HG02623 (cell line): Measurements from ENCODE around the gene TNS3.

Experiments
- ATAC-seq: cut with Tn5 transposase; IDR thresholded peaks from one replicate; pipeline ENCODE4 v1.9.1; 2021; ENCODE audit warnings: moderate library complexity; ENCODE audit not compliant: unreplicated experiment

Gene TNS3

DNA sequence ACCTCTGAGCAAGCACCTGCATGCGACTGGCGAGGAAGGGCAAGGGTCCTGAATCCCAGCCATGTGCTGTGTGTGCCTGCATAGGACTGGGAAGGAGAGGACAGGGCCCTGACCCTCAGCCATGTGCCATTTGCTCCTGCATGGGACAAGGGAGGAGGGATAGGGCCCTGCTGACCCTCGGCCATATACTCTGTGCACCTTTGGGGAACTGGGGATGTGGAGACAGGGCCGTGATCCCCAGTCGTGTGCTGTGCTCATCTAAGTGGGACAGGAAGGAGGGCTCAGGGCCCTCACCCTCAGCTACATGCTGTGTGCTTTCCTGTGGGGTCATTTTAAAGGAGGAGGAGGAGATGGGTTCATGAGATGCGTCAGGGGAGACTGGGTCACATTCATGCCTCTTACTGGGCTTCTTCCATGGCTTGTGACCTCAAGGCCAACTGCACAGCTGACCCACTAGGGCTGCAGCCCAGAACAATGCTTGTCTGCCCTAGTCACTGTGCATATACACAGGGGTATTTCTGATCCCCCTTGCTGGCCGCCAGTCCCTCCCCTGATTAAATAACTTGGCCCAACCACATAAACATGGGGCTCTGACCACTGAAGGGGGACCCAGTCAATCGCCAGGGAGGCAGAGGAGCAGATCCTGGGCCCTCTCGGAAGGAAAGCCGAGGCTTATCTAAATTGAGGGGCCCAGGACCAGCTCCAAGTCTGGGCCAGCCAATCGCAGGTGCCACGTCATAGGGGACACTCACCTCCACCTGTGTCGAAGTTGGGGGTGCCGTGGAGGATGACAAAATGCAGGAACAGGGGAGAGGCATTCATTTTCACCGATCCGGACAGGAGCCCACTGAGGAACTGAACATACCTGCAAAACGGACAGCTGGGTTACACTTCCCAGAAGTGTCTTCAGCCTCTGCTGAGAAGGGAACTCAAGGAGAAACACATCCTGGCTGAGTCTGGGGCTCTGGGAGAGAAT, 167.3 kb downstream of the TNS3 start:
- ATAC-seq = no peak

DNA sequence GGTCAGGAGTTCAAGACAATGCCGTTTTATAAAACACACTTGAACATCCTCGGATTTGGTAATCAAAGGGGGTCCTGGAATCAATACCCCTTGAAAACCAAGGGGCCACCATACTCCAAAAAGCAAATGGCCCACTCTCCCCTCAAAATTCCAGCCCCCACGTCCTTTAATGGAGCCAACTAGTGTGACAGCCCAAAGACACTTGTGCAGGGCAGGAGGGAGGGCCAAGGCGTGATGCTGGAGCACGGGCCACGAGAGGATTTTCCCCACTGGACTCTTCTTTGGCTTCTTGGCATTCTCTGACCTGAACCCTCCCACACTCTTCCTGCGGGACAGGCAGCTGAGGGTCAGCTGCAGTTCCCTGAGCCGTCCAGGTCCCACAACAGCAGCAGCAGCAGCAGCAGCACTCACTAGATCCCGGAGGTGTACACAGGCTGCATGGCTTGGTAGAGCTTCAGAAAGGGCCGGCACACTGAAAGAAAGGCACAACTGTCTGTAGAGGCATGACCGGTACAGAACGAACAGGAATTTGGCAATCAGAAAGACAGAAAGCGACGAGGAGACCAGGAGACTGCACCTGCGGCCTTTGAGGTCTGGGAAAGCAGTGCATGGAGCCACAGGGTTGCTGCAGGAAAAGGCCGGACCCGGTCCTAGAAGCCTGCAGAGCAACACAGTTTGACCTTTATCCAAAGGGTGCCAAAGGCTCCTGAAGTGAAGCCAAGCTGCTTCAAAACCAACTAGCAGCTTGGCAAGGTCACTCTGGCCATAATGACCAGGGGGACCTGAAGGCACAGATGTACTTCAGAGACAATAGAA, 168.2 kb downstream of the TNS3 start:
- no peak for ATAC-seq

GRCh38 chr7:47411901-47412300, 170.0 kb downstream of the TNS3 start:
- ATAC-seq = no peak

GRCh38 chr7:47411281-47411869, 170.5 kb downstream of the TNS3 start:
- ATAC-seq = no peak

- ATAC-seq = no peak
These were observed 173.2 kb downstream of the TNS3 start for GRCh38 chr7:47408675-47409074.

DNA sequence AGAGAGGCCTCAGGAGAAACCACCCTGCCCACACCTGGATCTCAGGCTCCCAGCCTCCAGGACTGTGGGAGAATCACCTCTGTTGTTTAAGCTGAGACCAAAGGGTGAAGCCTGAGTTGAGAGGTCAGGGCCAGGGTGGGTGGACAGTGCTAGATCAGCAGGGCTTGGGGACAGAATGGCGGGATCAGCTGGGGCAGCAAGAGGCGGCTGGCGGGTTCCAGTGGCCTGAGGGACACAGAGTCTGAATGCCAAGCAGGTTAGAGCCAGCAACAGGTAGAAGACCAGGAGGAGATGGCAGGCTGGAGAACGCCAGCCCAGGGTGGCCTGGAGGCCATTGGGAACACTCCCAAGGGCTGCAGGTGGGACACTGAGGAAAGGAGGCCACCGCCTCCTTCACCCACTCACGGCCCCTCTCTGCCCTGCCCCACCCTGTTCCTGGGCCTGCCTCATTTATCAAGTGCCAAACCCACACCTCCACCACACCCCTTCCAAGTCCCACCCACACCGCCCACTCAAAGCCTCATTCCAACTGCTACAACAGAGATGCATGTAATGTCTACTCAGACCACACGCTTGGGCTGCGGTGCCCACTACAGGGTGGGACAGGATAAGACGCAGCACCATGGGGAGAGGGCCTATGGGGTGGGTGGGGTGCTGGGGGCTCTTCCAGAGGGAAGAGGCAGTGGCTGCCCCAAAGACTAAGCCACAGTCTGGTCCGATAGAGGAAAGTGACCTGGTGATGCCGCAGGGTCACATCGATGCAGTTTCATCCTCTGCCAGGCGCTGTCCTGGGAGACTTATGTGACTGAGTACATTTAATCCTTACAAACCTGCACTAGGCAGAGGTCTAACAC, 173.9 kb downstream of the TNS3 start:
- ATAC-seq = no peak

DNA sequence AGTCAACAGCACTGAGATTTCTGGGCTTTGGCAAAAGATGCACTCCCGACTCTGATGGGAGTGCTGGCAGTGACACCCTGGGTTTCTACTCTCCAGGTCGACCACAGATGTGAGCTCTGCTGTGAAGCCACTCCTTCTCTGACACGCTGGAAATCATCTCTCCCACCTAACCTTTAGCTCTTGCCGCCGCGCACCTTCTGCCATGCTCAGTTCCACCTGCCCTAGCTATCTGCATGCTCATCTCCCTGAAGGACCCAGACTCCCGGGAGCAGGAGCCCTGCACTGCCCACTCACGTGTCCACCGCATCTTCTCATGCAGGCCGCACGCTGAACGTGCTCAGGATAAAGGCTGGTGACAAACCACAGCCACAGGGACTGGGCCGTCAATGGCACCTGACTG, 174.8 kb downstream of the TNS3 start:
- ATAC-seq = no peak

GRCh38 chr7:47406801-47407129, 175.1 kb downstream of the TNS3 start:
- no peak for ATAC-seq

- ATAC-seq = no peak
These were observed 175.8 kb downstream of the TNS3 start for GRCh38 chr7:47405921-47406800.

- no peak for ATAC-seq
These were observed 176.5 kb downstream of the TNS3 start for GRCh38 chr7:47405286-47405904.

DNA sequence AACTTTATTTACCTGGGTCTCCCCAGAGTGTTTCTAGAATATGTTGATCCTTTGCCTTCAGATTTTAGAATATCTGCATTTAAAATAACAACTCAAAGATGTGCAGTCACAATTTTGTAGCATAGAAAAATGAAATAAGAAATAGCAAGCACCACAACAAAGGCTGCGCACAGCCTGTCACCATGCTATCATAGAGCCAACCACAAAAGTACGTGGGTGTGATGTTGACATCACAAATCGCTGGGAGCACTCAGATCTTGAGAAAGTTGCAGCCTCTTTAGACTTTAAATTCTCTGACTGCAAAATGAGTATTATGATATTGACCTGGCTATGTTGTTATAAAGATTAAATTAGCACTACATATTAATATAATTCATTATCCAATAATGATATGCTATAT, 177.9 kb downstream of the TNS3 start:
- ATAC-seq = no peak

GRCh38 chr7:47402941-47403866, 178.7 kb downstream of the TNS3 start:
- no peak for ATAC-seq

- ATAC-seq = no peak
These were observed 180.0 kb downstream of the TNS3 start for GRCh38 chr7:47401611-47402570.

- no peak for ATAC-seq
These were observed 181.1 kb downstream of the TNS3 start for GRCh38 chr7:47400741-47401206.

DNA sequence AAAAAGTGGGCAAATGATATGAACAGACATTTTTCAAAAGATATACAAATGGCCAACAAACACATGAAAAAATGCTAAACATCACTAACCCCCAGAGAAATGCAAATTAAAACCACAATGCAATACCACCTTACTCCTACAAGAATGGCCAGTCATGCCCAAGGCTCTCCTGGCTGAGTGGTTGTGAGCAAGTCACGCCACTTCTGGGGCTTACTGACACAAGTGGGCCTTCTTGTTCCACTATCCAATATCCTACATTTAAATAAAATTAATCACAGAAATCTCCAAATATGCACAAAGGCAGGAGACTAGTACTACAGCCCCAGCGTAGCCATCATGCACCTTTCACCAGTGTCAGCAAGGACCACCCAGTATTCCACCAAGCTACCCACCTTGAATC, 181.9 kb downstream of the TNS3 start:
- ATAC-seq = no peak

DNA sequence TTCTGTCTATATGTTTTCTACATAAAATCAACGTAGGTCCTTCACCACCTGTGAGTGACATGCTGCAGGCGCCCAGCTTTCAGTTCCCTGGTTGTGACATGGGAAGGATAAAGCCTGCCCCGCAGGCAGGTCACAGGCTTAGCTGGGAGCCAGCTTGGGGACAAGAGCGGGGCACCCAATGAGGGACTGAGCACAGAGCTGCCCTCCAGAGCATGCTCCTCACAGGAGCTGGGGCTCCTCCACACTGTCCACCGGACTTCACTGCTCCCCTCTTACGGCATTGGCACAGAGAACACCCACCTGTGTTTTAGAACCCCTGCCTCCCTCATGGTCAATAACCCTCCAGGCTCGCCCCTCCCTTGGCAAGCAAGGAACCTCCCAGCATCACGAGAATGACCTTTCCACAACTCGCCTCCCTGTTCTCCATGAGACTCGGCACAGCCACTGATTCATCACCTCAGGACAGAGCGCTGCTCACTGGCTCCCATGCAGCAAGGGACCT, 187.1 kb downstream of the TNS3 start:
- ATAC-seq = no peak

DNA sequence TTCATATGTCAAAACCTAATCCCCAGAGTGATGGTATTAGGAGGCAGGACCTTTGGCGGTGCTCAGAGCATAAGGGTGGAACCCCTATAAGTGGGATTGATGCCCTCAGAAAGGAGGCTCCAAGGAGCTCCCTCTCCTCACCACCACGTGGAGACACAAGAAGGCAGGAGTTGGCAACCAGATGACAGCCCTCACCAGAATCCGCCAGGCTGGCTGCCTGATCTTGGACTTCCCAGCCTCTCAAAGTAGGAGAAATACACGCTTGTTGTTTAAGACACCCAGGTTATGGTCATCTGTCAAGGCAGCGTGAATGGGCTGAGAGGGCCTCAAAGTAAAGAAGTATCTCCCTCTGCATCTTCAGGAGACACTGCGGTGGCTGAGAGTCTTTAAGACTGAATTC, 187.7 kb downstream of the TNS3 start:
- no peak for ATAC-seq
